GM12892 (cell line): ENCODE results near the gene BBS10.

ENCODE experiments used
- POLR2A ChIP-seq: IDR thresholded peaks from 2 replicates; pipeline ENCODE4 v1.6.1; 2011; ENCODE audit warnings: low read depth, low read length, control low read depth
- TAF1 ChIP-seq: IDR thresholded peaks from 2 replicates; pipeline ENCODE4 v1.6.1; 2011; ENCODE audit warnings: low read depth, mild to moderate bottlenecking, control low read depth, low read length, borderline replicate concordance

DNA sequence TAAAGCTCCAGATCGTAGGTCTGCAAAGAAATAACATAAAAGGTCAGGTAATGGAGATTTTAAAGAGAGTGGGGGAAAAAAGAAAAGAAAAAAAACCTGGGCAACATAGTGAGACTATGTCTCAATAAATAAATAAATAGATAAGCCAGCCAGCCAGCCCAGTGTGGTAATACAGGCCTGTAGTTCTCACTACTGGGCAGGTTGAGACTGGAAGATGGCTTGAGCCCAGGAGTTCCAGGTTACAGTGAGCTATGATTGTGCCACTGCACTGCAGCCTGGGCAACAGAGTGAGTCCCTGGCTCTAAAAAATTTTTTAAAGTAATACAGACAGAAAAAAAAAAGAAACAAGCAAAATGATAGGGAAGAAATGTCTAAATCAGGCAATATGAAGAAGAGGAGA lies 43.2 kb upstream of the BBS10 start:
- TF ChIP-seq POLR2A = no peak
- no peak for TF ChIP-seq TAF1
